C1 segment of cervical spinal cord (tissue), 14 donors: ENCODE results near the gene FTH1.
"Not testable (repeated sequence)": the region's sequence is repeated elsewhere in the genome, so short reads cannot be mapped to it uniquely, and the experiment has no call there.

Source experiments
- DNase-seq, 14 donors: peaks; one replicate each; lab custom pipeline; 2025; lab: John Stamatoyannopoulos, UW

The FTH1 gene

GRCh38 chr11:61978703-61979661, 11.5 kb upstream of the FTH1 start:
- DNase-seq: no peak

- DNase-seq: no peak
Observed at GRCh38 chr11:61976813-61977475, 9.5 kb upstream of the FTH1 start.

GRCh38 chr11:61976420-61976800, 9.0 kb upstream of the FTH1 start:
- no peak for DNase-seq

GRCh38 chr11:61975638-61976419, 8.4 kb upstream of the FTH1 start:
- no peak for DNase-seq

GRCh38 chr11:61974766-61975631, 7.6 kb upstream of the FTH1 start:
- no peak for DNase-seq

GRCh38 chr11:61973476-61974162, 6.2 kb upstream of the FTH1 start:
- DNase-seq: no peak

- DNase-seq: no peak
Observed at GRCh38 chr11:61972672-61973475, 5.4 kb upstream of the FTH1 start.

GRCh38 chr11:61972112-61972671, 4.8 kb upstream of the FTH1 start:
- no peak for DNase-seq

GRCh38 chr11:61971248-61972111, 4.0 kb upstream of the FTH1 start:
- peak; percentile 76 to 99 (median 94) for DNase-seq

GRCh38 chr11:61969838-61970662, 2.6 kb upstream of the FTH1 start:
- DNase-seq: no peak

GRCh38 chr11:61969391-61969758, 1.9 kb upstream of the FTH1 start:
- DNase-seq: no peak

- DNase-seq: no peak
Observed at GRCh38 chr11:61968758-61969390, 1.4 kb upstream of the FTH1 start.

GRCh38 chr11:61967924-61968757, 707 bp upstream of the FTH1 start:
- DNase-seq: peak in 6 of 14 donors; percentile 58 to 83 (median 74)

- DNase-seq: peak in 4 of 14 donors; percentile 63 to 75 (median 68)
Observed at GRCh38 chr11:61966734-61967115, 709 bp downstream of the FTH1 start.

- not testable (repeated sequence) for DNase-seq
Observed at GRCh38 chr11:61964666-61965271, 2.7 kb downstream of the FTH1 start.
